ENCODE measurements around the gene SLC10A7.

SLC10A7 gene

DNA sequence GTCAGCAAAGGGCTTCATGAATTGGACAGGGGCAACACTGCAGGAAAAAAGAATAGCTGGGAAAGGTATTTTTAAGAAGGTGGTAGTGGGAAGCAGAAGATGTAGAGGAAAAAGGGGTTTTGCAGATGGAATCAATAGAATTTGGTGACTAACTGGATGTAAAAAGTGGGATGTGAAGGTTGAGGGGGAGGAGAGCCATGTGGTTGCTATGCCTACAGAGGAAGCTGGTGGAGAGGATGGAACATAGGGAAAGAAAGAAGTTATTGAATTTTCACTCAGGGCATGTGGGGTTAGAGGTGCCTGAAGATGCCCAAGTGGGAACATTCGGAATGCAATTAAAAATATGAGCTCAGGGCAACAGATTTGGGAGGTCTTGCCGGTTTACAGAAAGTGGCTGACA, 274.4 kb downstream of the SLC10A7 start:
- DNase-seq: no peak

- DNase-seq: no peak
Measured at GRCh38 chr4:146246381-146246780, 275.4 kb downstream of the SLC10A7 start.

DNA sequence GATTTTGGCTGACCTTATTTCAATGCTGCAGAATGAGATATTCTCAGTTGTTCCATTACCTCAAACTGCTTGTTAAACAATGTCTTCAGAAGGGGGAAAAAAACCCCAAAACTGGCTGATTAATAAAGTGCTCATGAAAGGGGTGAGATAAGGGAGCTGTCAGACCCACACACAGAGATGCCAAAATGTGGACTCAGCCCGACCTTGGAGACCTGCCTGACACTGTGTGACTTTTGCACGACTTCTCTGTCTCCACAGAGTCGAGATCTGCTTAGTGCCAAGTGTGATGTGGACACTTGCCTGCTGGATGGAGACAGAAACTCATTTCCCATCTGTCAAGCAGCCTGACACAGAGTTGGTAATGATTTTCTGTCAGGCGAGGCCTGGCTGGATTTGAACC, 275.9 kb downstream of the SLC10A7 start:
- DNase-seq: no peak

DNA sequence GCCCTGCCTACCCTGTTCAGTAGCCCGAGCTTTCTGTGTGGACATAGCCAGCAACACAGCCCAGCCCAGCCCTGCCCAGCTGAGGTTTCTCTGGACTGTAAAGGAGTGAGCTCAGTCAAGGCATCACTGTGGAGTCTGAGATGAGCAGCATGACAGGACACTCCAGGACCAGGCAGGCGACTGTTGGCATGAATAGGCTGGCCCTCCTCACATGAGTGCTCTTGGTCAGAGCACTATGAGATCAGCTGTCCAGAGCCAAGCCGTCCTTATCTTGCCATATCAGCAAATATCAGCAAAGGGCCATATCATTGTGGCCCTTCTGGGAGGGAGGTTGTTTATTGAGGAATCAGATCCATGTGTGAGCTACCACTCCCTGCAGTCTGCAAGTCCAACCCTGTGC, 276.5 kb downstream of the SLC10A7 start:
- DNase-seq: no peak

- DNase-seq: no peak
Measured at GRCh38 chr4:146244496-146244895, 277.2 kb downstream of the SLC10A7 start.

DNA sequence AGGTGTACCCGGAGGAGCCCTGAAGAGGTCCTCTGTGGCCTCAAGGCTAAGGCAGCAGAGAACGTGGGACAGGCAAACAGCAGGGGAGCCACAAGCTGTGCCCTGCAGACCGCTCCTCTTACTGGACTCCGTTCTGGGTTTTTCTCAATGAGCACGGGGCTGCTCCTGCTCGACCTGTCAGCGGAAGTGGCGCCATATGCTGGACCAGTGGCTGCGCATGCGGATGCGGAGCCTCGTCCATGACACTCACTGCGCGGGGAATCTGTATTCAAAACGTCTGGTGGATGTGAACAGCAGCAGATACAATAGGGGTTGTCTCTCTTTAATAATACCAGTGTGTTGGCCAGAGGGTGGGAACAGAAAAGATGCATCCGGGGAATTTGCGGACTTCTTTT, 277.9 kb downstream of the SLC10A7 start:
- DNase-seq: no peak

- DNase-seq: peak; percentile 58
Measured at GRCh38 chr4:146243141-146243882, 278.4 kb downstream of the SLC10A7 start.

- DNase-seq: no peak
Measured at GRCh38 chr4:146238107-146238506, 283.6 kb downstream of the SLC10A7 start.

DNA sequence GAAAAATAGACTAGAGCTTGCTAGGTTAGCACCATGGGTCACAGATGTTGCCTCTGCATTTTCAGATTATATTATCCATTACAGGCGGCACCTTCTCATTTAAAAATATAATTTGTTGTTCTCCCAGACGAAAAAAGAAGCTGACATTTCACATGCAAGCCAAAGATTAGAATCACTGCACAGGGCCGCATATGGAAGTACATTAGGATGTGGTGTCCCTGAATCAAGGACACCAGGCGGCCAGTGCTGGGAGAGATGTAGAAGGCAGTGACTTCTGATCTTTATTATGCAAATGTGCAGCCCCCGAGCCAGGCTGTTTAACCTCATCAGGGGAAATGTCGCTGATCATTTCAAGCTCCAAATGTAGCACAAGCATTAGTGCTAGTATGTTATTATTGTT, 284.6 kb downstream of the SLC10A7 start:
- DNase-seq: no peak

- DNase-seq: no peak
Measured at GRCh38 chr4:146236216-146236615, 285.5 kb downstream of the SLC10A7 start.

DNA sequence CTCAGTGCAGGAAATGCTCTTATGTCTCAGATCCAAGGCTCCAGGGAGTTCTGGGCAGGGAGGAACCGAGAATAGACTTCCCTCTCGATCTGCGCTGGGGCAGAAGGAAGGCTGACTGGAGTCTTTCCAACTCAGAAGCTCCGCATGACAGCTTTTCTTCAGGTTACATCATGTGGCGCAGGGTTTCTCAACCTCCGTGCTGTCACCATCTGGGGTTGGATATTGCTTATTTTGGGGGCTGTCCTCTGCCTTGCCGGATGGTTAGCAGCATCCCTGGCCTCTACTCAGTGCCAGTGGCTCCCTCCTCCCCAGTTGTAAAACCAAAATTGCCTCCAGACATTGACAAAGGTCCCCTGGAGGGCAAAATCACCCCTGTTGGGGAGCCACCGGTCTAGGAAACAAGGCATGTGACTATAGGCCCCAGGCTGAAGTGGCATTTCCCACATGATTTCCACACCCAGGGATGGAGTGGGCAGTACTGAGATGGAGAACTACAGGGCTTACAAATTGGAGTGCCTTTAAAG, 286.0 kb downstream of the SLC10A7 start:
- DNase-seq: no peak

DNA sequence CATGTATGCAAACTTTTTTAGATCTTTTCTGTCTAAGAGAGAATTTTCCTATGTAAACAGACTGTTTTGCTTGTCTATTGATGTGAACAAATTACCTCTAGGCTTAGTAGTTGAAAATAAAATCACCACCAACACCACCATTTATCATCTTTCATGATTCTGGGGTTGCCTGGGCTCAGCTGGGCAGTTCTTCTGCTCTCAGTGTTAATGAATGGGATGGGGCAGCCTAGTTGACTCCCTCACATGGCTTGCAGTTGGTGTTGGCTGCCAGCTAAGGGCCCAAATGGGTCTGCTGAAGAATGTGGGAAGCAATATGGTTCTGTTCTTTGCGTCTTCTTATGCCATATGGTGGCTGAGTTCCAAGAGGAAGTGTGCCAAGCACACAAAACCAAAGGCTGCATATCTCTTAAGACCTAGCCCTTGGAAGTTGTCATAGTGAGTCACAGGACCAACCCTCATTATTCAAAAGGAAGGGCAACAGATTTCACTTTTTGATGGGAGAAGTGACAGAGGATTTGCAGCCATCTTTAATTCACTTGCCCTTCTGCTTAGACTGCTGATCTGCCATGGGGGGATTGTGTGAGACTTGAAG, 289.5 kb downstream of the SLC10A7 start:
- no peak for DNase-seq

DNA sequence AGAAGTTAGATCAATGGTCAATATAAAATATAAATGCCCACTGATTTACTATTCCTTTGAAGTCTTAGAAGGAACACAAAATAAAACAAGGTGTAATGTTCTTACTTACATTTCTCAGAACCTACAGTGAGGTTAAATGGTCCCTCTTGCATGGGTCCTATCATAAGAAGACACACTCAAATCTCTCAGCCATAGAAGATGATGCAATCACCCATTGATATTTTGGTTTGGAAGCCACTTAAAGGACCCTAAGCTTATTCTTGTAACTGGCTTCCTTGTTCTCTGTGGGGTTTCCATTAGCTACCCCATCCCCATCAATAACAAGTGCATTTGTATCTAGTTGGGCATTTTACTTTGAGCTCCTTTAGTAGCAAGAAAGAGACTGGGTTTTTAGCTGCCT, 292.3 kb downstream of the SLC10A7 start:
- DNase-seq: no peak

- no peak for DNase-seq
Measured at GRCh38 chr4:146224326-146224966, 297.3 kb downstream of the SLC10A7 start.

GRCh38 chr4:146222313-146222712, 299.4 kb downstream of the SLC10A7 start:
- DNase-seq: no peak

DNA sequence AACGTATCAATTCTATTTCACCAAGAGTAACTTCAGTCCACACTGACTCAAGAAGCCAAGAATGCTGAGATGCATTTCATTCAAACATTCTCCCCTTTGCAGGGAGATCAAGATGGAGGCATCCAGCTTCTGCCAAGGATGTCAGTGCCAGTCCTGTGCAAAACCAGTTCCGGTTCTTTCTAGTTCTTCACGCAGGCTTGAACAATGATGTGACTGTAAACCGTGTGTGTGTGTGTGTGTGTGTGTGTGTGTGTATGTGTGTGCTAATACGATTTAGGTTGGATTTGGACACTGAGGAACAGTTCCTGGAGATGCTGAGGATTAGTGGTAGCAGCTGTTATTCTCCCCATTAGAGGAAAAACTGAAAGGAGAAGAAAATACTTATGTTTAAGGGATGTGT, 307.5 kb downstream of the SLC10A7 start, which contains the start of gene REELD1:
REELD1 (plus strand) TSS at position 301 of the 400 bp plus-strand sequence. CDS start 2,415 bp downstream, outside the sequence.
- no peak for DNase-seq

DNA sequence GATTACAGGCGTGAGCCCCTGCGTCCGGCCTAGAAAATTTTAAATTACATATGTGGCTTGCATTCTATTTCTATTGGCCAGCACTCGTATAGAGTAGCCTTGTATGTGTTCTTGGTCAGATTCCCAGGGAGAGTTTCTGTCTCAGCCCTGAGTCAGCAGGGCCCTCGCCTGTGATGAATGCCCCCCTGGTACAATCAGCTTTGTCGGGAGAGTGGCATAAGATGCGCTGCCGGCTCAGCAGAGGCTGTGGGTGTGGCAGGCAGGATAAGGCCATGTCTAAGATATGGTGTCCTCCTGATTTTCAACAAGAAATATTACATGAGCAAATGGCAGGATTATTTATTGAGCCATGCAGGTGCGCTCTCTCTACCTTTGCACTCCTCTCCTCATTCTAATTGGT, 309.0 kb downstream of the SLC10A7 start:
- no peak for DNase-seq

- no peak for DNase-seq
Measured at GRCh38 chr4:146211440-146211839, 310.3 kb downstream of the SLC10A7 start.

DNA sequence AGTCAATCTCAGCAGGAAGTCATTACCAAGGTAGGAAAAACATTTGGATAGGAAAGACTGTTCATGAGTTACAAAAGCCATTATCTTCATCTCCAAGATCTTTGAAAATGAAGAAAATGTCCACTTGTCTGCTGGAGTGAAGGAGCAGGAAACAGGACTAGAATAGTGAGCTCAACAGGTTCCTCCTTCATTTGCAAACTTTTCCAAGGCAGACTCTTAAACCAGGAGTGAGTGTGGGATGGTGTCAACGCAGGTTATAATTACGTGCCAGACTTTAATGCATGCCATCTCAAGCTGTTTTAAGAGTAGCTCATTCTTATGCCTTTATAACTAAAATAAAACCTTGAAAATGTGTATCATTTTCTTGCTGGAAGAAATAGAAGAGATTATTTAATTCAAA, 310.9 kb downstream of the SLC10A7 start:
- no peak for DNase-seq

- no peak for DNase-seq
Measured at GRCh38 chr4:146207410-146207809, 314.3 kb downstream of the SLC10A7 start.

Measured in activated CD4-positive, alpha-beta T cell treated with anti-CD3 and anti-CD28 coated beads, Interleukin-2, Interleukin-6, amounts not matched to agents 100 ng/mL and 50 ng/mL, durations not matched to agents 16 hours and 8 hours (primary cell).